ACC112 (cell line): ENCODE measurements around the gene CD96.

Experiments
- H2AFZ ChIP-seq: fragments of 200-600 bp; sonication (generic); one replicate; pipeline ENCODE4 v1.6.0; 2017; ENCODE audit warnings: antibody characterized with exemption, low read length; ENCODE audit not compliant: unreplicated experiment
- H3K27ac ChIP-seq: fragments of 200-600 bp; sonication (generic); 2 replicates; pipeline ENCODE4 v1.5.1; 2014; ENCODE audit warnings: low read depth, mild to moderate bottlenecking, antibody characterized with exemption, low read length, moderate library complexity
- H3K27me3 ChIP-seq: fragments of 200-600 bp; sonication (generic); 2 replicates; pipeline ENCODE4 v1.6.1; 2014; ENCODE audit warnings: mild to moderate bottlenecking, antibody characterized with exemption, low read length, moderate library complexity, mixed read lengths; ENCODE audit not compliant: insufficient read depth
- H3K36me3 ChIP-seq: fragments of 200-600 bp; sonication (generic); 2 replicates; pipeline ENCODE4 v1.6.1; 2016; ENCODE audit warnings: mild to moderate bottlenecking, antibody characterized with exemption, low read length, moderate library complexity, mixed read lengths; ENCODE audit not compliant: insufficient read depth
- H3K4me1 ChIP-seq: fragments of 200-600 bp; sonication (generic); one replicate; pipeline ENCODE4 v1.6.1; 2016; ENCODE audit warnings: low read length, mixed read lengths; ENCODE audit not compliant: insufficient read depth, unreplicated experiment, control insufficient read depth
- H3K4me3 ChIP-seq: fragments of 200-600 bp; sonication (generic); 2 replicates; pipeline ENCODE4 v1.5.1; 2014; ENCODE audit warnings: mild to moderate bottlenecking, low read depth, low read length
- H3K79me2 ChIP-seq: fragments of 200-600 bp; sonication (generic); one replicate; pipeline ENCODE4 v1.6.0; 2016; ENCODE audit warnings: low read length; ENCODE audit not compliant: control insufficient read depth, unreplicated experiment, insufficient read depth

CD96 gene

GRCh38 chr3:111534701-111535100, 7.3 kb upstream of the CD96 start:
- Histone ChIP-seq H3K36me3 (no peaks in the 10 kb centered on the region), H3K4me1 (peaks cover 41% of the 10 kb centered on the region), H3K27me3 (no peaks in the 10 kb centered on the region), H3K79me2 (no peaks in the 10 kb centered on the region), H3K27ac (no peak overlapping the region), H3K4me3 (no peak overlapping the region), H2AFZ (peak overlapping the region; percentile 40)

- no peak overlapping the region for H2AFZ ChIP-seq
- H3K27ac ChIP-seq, result no peak overlapping the region
- no peak overlapping the region for H3K4me3 ChIP-seq
- no peaks in the 10 kb centered on the region for H3K79me2 ChIP-seq
- H3K36me3 ChIP-seq, result no peaks in the 10 kb centered on the region
- H3K27me3 ChIP-seq, result no peaks in the 10 kb centered on the region
- H3K4me1 ChIP-seq, result peaks cover 29% of the 10 kb centered on the region
Measured at GRCh38 chr3:111538111-111538510, 3.9 kb upstream of the CD96 start.

- Histone ChIP-seq H3K79me2 (no peaks in the 10 kb centered on the region), H3K4me3 (no peak overlapping the region; the same call in 1 of the 2 replicates), H3K36me3 (no peaks in the 10 kb centered on the region), H2AFZ (no peak overlapping the region), H3K4me1 (peaks cover 29% of the 10 kb centered on the region), H3K27ac (no peak overlapping the region), H3K27me3 (no peaks in the 10 kb centered on the region)
Measured at GRCh38 chr3:111538681-111539083, 3.3 kb upstream of the CD96 start.

- Histone ChIP-seq H3K4me1 (peaks cover 25% of the 10 kb centered on the region), H3K27me3 (no peaks in the 10 kb centered on the region), H2AFZ (peak overlapping the region; percentile 47), H3K36me3 (no peaks in the 10 kb centered on the region), H3K27ac (no peak overlapping the region), H3K79me2 (no peaks in the 10 kb centered on the region), H3K4me3 (no peak overlapping the region)
Measured at GRCh38 chr3:111539351-111540331, 2.4 kb upstream of the CD96 start.

GRCh38 chr3:111541391-111541790, 606 bp upstream of the CD96 start:
- H3K79me2 ChIP-seq, result no peaks in the 10 kb centered on the region
- no peaks in the 10 kb centered on the region for H3K27me3 ChIP-seq
- H3K27ac ChIP-seq, result no peak overlapping the region
- H3K4me1 ChIP-seq, result peaks cover 17% of the 10 kb centered on the region
- no peaks in the 10 kb centered on the region for H3K36me3 ChIP-seq
- no peak overlapping the region for H3K4me3 ChIP-seq
- no peak overlapping the region for H2AFZ ChIP-seq

- Histone ChIP-seq H3K79me2 (no peaks in the 10 kb centered on the region), H3K36me3 (no peaks in the 10 kb centered on the region), H3K4me1 (peaks cover 17% of the 10 kb centered on the region), H2AFZ (no peak overlapping the region), H3K27ac (no peak overlapping the region), H3K4me3 (no peak overlapping the region), H3K27me3 (no peaks in the 10 kb centered on the region)
Measured at GRCh38 chr3:111542611-111543300, 759 bp downstream of the CD96 start.

GRCh38 chr3:111545349-111545748, 3.4 kb downstream of the CD96 start:
- Histone ChIP-seq H3K4me1 (peaks cover 5% of the 10 kb centered on the region), H3K79me2 (no peaks in the 10 kb centered on the region), H3K27me3 (no peaks in the 10 kb centered on the region), H3K36me3 (no peaks in the 10 kb centered on the region), H2AFZ (no peak overlapping the region), H3K4me3 (no peak overlapping the region), H3K27ac (no peak overlapping the region)

- Histone ChIP-seq H3K27ac (no peak overlapping the region), H3K36me3 (no peaks in the 10 kb centered on the region), H3K4me1 (peaks cover 5% of the 10 kb centered on the region), H3K4me3 (no peak overlapping the region), H2AFZ (peak overlapping the region; percentile 39), H3K79me2 (no peaks in the 10 kb centered on the region), H3K27me3 (no peaks in the 10 kb centered on the region)
Measured at GRCh38 chr3:111547631-111548030, 5.6 kb downstream of the CD96 start.

- H3K27ac ChIP-seq, result no peak overlapping the region
- H3K4me3 ChIP-seq, result no peak overlapping the region
- peaks cover 5% of the 10 kb centered on the region for H3K4me1 ChIP-seq
- no peaks in the 10 kb centered on the region for H3K27me3 ChIP-seq
- H3K79me2 ChIP-seq, result no peaks in the 10 kb centered on the region
- peak overlapping the region; percentile 39 for H2AFZ ChIP-seq
- no peaks in the 10 kb centered on the region for H3K36me3 ChIP-seq
Measured at GRCh38 chr3:111548092-111548491, 6.1 kb downstream of the CD96 start.

- peaks cover 5% of the 10 kb centered on the region for H3K4me1 ChIP-seq
- H3K4me3 ChIP-seq, result no peak overlapping the region
- H3K27me3 ChIP-seq, result no peaks in the 10 kb centered on the region
- H2AFZ ChIP-seq, result no peak overlapping the region
- H3K79me2 ChIP-seq, result no peaks in the 10 kb centered on the region
- no peaks in the 10 kb centered on the region for H3K36me3 ChIP-seq
- H3K27ac ChIP-seq, result no peak overlapping the region
Measured at GRCh38 chr3:111548756-111549155, 6.8 kb downstream of the CD96 start.
